ENCODE measurements around the gene SRRM2.
"Not testable (repeated sequence)": the region's sequence is repeated elsewhere in the genome, so short reads cannot be mapped to it uniquely, and the experiment has no call there.

The SRRM2 gene

DNA sequence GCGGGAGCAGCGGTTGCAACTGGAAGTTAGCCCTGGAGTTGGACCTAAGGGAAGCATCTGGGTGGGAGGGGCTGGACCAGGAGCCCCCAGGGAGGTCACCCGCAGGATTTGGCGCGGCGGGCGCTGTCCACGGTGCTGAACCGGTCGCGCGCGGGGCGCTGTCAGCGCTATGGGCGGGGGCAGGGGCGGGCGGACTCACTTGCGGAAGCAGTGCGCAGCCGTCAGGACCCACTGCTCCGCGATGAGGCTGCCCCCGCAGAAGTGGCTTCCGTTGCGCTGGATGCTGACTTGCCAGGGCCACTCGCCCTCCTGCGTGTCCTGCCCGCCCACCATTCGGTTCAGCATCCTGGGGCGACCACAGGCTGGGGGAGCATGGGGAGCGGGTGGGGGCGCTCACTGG is 36.9 kb upstream of the SRRM2 start:
- DNase-seq, result peak; percentile 63

DNA sequence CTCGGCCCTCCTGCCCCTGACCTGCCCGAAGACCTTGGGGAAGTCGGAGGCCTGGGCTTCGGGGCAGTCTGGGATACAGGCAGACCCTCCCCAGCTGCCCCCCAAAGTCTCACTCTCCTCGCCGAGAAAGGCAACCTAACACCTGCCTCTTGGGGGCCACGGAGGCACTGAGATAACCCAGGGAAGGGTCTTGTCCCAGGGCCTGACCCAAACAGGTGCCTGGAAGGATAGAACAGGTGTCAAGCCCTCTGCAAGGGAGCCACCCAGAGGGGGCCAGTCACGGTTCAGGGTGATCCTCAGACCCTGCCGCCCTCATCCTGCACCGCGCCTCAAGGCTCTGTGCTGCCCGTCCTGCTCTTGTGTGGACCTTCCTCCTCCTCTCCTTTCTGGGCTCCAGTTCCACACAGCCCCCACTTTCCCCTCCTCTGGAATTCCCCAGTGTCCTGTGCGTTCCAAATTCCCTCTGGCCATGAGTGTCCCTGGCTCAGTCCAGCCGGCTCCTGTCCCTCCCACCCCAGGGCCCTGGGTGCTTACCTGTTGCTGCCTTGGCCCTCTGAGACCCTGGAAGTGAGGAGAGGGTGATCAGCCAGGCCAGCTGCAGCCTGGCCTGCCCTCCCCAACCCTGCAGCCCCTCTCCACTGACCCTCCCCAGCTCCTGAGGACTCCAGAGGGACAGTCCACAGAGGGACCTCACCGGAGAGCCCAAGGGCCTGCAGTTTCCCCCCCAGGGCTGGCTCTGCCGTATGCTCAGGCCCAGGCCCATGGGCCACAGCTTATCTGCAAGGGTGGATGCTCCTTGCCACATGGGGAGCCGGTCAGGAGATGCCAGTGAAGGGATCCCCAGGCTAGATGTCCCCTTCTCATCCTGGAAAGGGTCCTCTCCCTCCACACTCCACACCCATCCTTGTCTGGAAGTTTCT is 36.2 kb upstream of the SRRM2 start:
- DNase-seq, result no peak

DNA sequence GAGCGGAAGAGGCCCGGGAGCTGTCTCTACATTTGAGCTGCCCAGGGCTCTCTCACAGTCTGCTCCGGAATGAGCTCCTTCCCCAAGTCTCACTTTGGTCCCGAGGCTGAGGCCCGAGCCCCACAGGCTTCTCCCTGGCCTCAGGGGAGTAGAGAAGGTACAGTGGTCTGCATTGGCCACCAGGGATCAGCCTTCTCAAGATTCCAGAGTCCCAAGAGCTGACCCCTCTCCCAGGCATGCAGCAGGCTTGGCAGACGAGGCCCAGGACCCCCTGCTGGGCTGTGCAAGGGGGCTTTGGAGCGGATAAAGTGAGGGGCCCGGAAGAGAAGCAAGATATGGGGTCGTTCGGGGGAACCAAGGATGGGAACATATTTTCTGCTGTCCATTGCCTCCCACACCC is 35.5 kb upstream of the SRRM2 start:
- DNase-seq, result no peak

DNA sequence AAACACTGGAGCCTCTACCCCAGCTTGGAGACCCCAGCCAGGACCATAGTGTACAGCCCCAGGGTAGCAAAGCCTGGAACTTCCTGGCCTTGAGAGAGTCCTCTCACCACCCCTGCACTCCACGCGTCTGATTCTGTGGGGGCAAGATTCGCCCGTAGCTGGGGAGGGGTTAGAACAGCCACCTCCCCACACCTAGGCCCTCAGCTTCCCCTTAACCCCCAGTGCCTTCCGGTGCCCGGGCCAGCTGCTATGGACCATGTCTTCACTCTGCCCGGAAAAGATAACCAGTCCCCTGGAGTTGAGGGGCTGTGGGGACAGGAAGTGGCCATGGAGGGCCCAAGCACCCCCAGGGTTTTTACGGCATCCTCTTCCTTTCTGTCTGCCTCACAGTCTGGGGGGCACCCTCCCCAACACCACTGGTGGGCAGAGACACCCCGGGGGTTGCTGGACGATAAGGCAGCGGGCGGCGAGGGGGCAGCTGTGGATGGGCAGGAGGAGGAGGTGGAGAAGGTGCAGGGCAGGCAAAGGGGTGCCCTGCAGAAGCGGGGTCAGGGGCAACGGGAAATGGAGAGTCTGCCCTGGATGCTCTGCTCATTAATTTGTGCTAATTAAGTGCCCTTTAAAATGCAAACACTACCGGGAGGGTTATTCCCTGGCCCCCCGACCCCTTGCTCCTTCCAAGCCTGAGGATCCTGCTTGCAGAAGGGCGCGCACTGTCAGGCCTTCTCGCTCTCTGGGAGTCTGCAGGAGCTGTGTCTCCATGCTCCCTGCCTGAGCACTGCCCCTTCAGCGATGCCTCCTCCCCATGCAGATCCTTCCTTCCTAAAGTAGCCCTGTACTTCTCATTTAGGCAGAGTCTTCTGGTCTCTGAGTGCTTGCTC is 34.8 kb upstream of the SRRM2 start:
- DNase-seq, result no peak

DNA sequence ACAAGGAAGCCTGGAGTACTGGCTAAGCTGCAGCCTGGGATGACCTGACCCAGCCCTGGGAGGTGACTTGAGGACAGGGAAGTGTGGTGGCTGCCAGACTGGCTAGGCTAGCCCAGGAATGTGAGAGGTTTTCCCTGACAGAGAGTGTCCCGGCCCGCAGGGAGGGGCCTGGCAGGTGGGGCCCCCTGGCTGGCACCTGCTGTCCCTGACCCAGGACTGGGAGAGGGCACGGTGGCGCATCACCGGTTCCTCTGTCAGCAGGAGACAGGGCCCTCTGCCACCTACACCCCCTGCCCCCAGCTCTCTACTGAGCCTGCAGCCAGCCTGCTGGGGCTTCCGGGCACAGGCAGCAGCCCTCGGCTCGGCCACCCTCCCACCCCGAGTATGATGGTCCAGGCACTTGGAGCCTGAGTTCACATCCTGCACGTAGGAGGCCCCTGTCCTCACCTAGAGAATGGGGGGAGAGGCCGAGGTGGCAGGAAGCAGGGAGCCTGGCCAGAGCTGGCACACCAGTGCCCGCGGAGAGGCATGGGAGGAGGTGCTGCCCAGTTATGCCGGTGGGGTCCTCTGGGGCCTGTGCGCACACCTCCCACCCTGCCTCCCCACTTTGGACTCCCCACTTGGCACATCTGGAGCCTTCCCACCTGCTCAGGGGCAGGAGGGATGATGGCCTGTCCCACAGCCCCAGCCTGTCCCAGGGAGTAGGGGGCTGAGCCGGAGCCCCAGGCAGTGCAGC is 32.9 kb upstream of the SRRM2 start:
- no peak for DNase-seq

DNA sequence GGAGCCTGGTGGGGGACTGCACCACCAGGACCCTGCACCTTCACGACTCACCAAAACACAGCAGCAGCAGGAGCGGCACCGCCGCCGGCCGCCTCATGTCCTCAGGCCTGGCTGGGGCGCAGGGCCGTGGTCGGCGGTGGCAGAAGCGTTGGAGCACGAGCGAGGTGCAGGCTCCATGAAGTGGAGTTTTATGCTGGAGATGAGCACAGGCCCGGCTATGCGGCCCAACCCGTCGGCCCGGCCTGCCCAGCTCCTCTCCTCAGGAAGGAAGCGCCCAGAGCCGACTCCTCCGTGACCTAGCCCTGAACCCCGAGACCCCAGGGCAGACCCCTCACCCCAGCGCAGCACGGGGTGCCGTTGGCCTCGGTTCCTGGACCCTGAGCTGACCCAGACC is 32.4 kb upstream of the SRRM2 start, which contains the start of gene PRSS27:
Gene PRSS27, minus strand, starts transcription at position 161 of the 394 bp plus-strand sequence. Its CDS starts 64 bp downstream, at position 97.
- DNase-seq, result no peak

DNA sequence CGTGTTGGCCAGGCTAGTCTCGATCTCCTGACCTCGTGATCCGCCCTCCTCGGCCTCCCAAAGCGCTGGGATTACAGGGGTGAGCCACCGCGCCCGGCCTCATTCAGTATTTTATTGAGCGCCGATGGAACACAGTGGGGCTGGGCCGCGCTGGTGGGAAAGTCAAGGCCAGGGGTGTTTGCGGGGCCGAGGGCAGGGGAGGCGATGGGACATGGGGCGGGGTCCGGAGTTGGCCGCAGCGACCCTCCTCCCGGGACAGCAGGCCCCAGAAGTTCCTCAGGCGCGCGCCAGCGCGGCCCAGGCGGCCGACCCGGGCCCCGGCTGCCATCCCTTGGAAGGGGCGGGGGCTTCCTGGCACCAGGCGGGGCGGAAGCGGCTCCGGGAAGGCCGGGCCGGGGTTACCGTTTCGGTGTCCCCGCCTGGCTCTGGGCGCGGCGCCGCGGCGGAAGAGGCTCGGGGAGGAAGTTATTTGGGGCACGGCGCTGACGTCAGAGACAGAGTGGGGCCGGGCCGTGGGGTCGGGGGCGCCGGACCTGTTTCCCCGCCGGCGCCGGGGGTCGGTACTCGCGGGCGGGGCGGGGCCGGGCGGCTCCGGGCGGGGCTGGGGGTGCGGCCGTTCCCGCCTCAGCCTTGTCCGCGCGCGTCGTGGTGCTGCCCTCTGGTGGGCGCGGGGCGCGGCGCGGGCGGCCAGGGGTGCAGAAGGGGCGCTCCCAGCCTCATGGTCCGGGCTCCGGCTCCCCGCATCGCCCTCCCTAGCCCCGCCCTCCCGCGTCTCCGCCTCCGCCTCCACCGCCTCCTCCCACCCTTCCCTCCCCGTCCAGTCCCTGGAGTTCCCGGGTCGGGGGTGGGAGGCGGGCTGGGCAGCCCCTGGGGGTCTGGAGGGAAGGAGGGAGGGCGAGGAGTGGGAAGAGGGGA is 31.5 kb upstream of the SRRM2 start:
- peak; percentile 92 for DNase-seq

DNA sequence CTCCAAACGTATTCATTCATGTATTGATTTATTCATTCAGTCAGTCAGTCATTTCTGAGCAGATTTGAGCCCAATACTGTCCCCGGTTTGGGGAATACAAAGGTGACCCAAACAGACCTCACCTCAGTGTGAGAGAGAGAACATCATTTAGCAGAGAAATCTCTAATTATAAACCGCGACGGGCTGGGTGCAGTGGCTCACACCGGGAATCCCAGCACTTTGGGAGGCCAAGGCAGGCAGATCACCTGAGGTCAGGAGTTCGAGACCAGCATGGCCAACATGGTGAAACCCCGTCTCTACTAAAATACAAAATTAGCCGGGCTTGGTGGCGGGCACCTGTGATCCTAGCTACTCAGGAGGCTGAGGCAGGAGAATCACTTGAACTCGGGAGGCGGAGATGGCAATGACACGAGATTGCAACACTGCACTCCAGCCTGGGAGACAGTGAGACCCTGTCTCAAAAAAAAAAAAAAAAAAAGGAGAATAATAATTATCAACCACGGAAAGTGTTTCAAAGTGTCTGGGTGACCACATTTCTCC is 30.7 kb upstream of the SRRM2 start:
- DNase-seq, result not testable (repeated sequence)

DNA sequence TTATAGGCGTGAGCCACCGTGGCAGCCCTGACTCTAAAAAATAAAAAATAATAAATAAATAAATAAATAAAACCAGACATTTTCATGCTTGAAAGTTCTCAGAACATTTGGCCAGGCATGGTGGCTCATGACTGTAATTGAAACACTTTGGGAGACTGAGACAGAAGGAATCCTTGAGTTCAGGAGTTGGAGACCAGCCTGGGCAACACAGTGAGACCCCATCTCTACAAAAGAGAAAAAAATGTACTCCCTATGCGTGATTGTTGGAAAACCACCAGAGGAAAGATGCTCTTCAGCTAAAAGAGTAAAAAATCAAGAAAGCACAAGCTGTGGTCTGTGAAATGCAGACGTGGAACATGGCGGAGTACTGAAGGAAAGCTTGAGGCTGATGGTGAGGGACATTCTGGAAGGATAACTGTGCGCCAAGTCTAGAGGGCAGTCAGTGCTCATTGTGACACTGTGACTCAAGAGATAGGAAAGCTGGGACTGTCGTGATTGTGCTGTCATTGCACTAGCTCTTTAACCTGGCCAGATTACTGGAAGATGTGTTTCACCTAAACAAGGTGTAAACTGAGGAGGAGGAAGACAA is 28.3 kb upstream of the SRRM2 start:
- DNase-seq, result no peak

DNA sequence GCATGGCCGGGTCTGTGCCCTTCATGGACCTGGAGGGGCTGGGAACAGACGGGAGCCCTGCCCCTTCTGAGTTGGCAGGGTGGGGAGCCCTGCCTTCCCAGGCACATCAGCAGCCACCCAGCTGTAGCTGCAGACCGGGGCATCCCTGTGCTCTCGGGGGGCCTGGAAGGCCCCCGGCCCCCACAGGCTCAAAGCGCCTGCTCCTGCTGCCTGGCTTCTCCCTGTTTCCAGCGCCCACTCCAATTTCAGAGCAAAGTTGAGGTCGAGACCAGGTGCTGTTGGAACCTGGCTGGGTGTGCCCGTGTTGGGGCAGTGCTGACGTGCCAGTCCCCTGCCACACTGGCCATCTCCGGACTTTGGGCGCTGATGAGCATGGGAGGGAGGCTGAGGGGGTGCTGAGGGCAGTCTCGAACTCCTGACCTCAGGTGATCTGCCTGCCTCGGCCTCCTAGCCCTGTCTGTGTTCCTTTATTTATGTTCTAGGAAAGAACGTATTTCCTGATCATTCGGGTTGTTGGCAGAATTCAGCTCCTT is 27.6 kb upstream of the SRRM2 start:
- DNase-seq, result no peak

DNA sequence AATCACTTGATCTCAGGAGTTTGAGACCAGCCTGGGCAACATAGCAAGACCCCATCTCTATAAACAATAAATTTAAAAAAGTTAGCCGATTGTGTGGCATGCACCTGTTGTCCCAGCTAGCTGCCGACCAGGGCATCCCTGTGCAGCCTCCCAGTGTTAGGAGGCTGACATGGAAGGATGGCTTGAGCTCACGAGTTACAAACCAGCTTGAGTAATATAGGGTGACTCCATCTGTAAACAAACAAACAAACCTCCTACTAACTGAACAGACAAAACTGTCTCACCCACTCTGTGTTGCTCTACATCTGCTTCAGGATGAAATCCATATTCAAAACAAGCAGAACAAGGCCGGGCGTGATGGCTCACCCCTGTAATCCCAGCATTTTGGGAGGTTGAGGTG is 25.5 kb upstream of the SRRM2 start:
- DNase-seq, result no peak

DNA sequence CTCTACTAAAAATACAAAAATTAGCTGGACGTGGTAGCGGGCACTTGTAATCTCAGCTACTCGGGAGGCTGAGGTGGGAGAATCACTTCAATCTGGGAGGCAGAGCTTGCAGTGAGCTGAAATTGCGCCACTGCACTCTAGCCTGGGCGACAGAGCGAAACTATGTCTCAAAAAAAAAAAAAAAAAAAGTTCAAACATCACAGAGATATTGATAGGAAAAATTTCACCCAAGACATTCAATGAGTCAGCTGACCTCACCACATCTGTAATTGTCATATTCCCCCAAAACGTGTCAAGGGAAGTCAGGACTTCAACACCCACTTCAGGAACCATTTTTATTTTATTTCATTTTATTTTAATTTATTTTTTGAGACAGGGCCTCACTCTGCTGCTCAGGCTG is 24.4 kb upstream of the SRRM2 start:
- DNase-seq, result no peak

DNA sequence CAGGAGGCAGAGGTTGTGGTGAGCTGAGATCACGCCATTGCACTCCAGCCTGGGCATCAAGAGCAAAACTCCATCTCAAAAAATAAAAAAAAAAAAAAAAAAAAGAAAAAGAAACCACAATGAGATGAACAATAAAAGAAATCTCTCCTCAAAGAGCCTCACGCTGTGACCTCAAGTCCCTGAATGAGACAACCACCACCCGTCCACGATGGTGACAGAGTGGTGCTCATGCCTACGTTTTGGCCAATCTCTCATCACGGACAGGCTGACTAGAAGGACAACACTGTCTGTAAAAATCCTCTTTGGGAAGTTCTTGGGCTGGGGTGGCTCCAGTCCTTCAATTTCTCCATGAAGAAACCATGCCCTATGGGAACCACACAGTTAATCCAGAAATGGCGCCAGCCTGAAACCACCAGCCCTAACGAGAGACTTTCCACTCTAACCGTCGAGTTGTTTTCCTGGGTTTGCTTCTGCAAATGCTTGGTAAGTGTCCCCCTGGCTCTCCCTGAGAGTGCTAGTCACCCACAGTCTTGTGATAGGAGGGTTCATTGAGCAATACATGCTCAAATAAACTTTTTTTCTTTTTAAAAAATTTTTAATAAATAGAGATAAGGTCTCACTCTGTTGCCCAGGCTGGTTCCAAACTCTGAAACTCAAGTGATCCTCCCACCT is 17.5 kb upstream of the SRRM2 start:
- no peak for DNase-seq

DNA sequence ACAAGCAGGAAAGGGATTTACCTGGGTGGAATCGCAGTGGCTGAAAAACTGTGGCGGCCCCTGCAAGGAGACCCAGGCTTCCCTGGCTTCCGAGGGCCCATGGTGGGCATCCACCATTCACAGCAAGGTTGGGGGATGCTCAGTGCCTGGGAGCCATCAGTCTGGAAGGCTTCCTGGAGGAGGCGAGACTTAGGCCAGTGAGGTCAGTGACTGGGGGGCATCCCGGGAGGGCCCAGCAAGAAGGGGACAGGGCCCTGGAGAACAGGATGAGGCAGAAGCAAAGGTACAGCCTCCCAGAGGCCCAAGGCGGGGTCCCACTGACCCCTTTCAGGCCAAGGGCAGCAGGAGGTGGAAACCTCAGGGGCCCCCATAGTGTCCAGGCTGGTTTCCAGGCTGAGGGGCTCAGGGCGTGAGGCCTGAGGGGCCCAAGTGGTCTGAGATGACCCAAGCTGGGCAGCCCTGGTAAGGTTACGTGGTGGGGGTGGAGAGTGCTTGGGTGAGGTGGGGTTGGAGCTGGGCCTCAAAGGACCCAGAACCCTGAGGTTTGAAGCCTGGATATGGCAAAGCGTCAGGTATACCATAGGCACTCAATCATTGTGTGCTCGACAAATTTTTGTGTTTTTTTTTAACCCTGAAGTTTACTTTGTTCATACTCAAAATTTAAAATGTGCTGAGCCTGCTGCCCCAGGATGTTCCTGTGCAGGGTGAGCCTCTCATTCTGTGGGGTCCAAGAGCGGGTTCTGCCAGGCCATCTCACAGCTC is 15.8 kb upstream of the SRRM2 start:
- DNase-seq, result no peak

DNA sequence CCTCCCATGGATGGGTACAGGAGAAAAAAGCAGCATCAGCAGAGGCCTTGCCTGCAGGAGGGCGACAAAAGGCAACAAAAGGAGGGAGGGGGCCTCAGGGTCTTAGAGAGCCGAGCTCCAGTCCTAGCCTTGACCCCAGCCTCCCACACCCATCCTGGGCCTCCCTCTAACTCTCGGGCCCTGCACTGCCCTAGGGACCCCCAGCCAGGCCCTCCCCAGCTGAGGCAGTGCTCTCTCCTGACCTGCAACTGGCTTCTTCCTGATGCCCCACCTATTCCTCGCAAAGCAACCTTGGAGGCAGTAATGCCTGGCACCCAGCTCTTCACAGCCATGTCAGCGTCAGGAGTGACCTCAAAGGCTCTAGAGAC is 15.2 kb upstream of the SRRM2 start:
- DNase-seq, result no peak

DNA sequence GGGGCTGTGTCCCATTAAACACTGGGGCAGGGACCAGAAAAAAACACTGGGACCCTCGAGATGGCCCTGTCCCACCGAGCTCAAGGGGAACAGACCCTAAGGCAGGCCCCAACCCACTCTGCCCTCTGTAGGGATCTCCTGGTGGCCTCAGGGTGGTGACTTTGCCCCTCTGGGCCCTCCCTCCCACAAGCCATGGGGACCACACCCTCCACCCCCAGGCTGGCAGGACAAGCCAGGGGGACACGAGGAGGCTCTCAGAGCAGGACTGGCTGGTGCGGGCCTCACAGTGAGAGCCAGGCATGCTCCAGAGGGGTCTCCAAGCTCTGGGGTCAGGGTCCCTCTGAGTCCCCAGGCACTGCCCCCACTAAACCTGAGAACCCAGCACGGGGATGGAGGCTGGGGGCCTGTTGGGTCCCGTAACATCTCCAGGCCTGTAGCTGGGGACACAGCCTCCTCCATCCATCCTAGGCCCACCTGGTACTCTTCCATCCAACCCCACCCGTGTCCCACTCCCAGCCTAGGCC is 14.5 kb upstream of the SRRM2 start:
- no peak for DNase-seq

DNA sequence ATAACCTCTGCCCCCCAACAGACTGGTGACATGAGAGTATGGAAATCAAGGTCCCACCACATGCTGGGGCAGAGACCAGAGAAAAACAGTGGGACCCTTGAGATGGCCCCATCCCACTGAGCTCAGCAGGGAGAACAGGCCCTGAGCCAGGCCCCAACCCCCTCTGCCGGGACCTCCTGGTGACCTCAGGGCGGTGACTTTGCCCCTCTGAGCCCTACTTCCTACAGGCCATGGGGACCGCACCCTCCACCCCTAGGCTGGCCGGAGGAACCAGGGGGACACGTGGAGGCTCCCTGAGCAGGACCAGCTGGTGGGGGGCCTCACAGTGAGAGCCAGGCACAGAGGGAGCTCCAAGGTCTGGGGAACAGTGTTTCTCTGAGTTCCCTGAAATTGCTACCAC is 13.8 kb upstream of the SRRM2 start:
- DNase-seq, result no peak

DNA sequence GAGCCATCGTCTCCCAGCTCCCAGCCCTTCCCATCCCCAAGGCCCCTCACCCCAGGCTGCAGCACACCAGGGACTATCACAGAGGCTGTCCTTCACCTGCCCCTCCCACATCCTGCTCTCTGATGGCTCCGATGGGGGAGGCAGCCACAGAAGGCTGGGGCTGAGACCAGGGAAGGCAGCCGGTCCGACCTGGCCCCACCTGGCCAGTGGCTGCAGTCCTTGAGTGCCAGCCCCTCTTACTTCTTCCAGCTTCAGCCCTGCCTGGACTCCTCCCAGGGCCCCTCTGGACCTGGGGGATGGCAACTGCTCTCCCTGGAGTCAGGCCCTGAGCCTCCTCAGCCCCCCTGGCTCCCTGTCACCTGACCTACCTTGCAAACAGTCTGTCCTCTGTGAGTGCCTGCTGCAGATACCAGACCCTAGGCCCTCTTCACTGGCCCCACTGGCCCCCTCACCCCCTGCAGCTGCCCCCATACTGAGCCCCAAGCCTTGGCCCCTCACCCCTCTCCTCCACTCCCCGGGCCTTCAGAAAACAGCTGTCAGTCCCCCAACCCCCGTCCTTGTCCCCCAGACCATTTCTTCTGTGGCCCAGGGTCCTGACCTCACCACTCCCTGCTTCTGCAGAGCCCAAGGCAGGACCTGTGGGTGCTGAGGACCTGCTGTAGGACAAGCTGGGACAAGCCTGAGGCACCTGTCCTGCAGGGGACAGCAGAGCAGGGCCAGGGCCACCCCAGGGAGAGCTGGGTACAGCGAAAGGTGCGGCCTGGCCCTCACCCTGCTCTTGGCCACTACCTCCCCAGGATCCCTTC is 12.6 kb upstream of the SRRM2 start:
- DNase-seq, result no peak

DNA sequence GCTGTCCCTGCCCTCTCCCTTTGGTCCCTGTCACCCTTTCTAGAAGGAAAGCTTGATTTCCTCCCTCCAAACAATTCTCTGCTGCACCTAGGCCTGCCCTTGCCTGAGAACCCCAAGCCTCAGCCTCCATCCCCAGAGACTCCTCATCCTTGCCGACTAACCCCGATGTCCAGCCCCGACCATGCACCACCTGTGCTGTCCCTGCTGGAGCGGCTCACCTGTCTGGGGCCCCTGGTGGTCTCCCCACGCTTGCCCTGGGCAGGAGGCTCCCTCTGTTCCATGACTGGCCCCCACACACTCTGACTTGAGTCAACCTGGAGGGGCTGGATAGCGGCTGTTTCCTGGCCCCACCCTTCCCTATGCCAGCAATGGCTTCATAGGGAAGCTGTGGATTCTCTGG is 12.0 kb upstream of the SRRM2 start:
- DNase-seq, result no peak
